ENCODE results near the gene KIR2DL3.

- TF ChIP-seq POLR2AphosphoS5 (IDR thresholded peaks at IDR 0.05; ENCODE audit: borderline replicate concordance, low read depth, low read length) (no peak), EZH2 (IDR thresholded peaks at IDR 0.05) (no peak), FOXP2 (optimal IDR thresholded peaks at IDR 0.05; ENCODE audit: control extremely low read depth, extremely low read length, insufficient read depth) (no peak)
Observed at GRCh38 chr19:54727562-54727961, 10.8 kb upstream of the KIR2DL3 start.
